Measurements from ENCODE around the gene CHI3L1.

- TF ChIP-seq EZH2phosphoT487 (IDR thresholded peaks at IDR 0.05; ENCODE audit: insufficient read depth, low read depth) (no peak), EZH2 (IDR thresholded peaks at IDR 0.05; ENCODE audit: insufficient read depth, poor library complexity, severe bottlenecking) (no peak)
Observed at GRCh38 chr1:203153051-203153988, 33.2 kb downstream of the CHI3L1 start.

Measured in GM23248 (cell line).